Type B pancreatic cell (in vitro differentiated cells): Measurements from ENCODE around the gene CHMP4B. TPM values are rescaled to one million over a fixed set of nuclear protein-coding genes. Genes with fewer than 3 reads are reported as not detected.
A peak's percentile ranks its signal among the peaks of the same experiment; 100 is the strongest.

Experiments
- DNase-seq: peaks from one replicate; pipeline ENCODE4 v3.0.0; 2021; ENCODE audit warnings: mixed read lengths; ENCODE audit not compliant: unreplicated experiment; ENCODE audit errors: extremely low spot score
- H3K27ac Mint-ChIP-seq: 2 replicates; pipeline ENCODE4 v1.8.0; 2021; ENCODE audit warnings: mild to moderate bottlenecking, mixed read lengths
- H3K27me3 Mint-ChIP-seq: 2 replicates; pipeline ENCODE4 v1.8.0; 2021; ENCODE audit warnings: mixed read lengths
- H3K36me3 Mint-ChIP-seq: 2 replicates; pipeline ENCODE4 v1.8.0; 2021; ENCODE audit warnings: mixed read lengths
- H3K4me1 Mint-ChIP-seq: one replicate; pipeline ENCODE4 v1.8.0; 2021; ENCODE audit warnings: mixed read lengths; ENCODE audit not compliant: unreplicated experiment
- H3K4me3 Mint-ChIP-seq: 2 replicates; pipeline ENCODE4 v1.8.0; 2021; ENCODE audit warnings: mild to moderate bottlenecking, mixed read lengths
- H3K9me3 Mint-ChIP-seq: 2 replicates; pipeline ENCODE4 v1.8.0; 2021; ENCODE audit warnings: mixed read lengths
- total RNA-seq: library from RNA; stranded (reverse); gene quantifications from 2 replicates; pipeline ENCODE4 v1.2.1, GENCODE V29; 2021; ENCODE audit warnings: low replicate concordance
- TF ChIP-seq, protein P1 (sequence below): fragments of 200-600 bp; sonication (generic); conservative IDR thresholded peaks from 2 replicates; pipeline ENCODE4 v1.5.0; 2021; ENCODE audit warnings: antibody characterized with exemption, mild to moderate bottlenecking

CHMP4B gene
- total RNA-seq, 1 donor from 2014 or later: 111 TPM

- no peaks in the 10 kb centered on the region for H3K9me3 Mint-ChIP-seq
- H3K27me3 Mint-ChIP-seq: no peaks in the 10 kb centered on the region
- TF ChIP-seq, protein P1, sequence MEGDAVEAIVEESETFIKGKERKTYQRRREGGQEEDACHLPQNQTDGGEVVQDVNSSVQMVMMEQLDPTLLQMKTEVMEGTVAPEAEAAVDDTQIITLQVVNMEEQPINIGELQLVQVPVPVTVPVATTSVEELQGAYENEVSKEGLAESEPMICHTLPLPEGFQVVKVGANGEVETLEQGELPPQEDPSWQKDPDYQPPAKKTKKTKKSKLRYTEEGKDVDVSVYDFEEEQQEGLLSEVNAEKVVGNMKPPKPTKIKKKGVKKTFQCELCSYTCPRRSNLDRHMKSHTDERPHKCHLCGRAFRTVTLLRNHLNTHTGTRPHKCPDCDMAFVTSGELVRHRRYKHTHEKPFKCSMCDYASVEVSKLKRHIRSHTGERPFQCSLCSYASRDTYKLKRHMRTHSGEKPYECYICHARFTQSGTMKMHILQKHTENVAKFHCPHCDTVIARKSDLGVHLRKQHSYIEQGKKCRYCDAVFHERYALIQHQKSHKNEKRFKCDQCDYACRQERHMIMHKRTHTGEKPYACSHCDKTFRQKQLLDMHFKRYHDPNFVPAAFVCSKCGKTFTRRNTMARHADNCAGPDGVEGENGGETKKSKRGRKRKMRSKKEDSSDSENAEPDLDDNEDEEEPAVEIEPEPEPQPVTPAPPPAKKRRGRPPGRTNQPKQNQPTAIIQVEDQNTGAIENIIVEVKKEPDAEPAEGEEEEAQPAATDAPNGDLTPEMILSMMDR: no peak
- DNase-seq: no peak
- H3K4me1 Mint-ChIP-seq: peaks cover 26% of the 10 kb centered on the region
- H3K27ac Mint-ChIP-seq: peak overlapping the region; percentile 8
- peaks cover 12% of the 10 kb centered on the region for H3K36me3 Mint-ChIP-seq
- no peak overlapping the region for H3K4me3 Mint-ChIP-seq
Measured at GRCh38 chr20:33810259-33810658, 889 bp upstream of the CHMP4B start.

- no peaks in the 10 kb centered on the region for H3K27me3 Mint-ChIP-seq
- no peak for DNase-seq
- peak overlapping the region; percentile 92 for H3K4me3 Mint-ChIP-seq
- peak overlapping the region; percentile 97 for H3K27ac Mint-ChIP-seq
- TF ChIP-seq, protein P1: no peak
- no peaks in the 10 kb centered on the region for H3K9me3 Mint-ChIP-seq
- H3K36me3 Mint-ChIP-seq: peaks cover 13% of the 10 kb centered on the region
- peaks cover 39% of the 10 kb centered on the region for H3K4me1 Mint-ChIP-seq
Measured at GRCh38 chr20:33811776-33812151, 616 bp downstream of the CHMP4B start.

GRCh38 chr20:33812152-33812849 is 1.2 kb downstream of the CHMP4B start:
- Mint-ChIP-seq H3K4me1 (peaks cover 44% of the 10 kb centered on the region), H3K27me3 (no peaks in the 10 kb centered on the region), H3K27ac (peak overlapping the region; percentile 97)

GRCh38 chr20:33812908-33813462 is 1.8 kb downstream of the CHMP4B start:
- Mint-ChIP-seq H3K9me3 (no peaks in the 10 kb centered on the region), H3K27ac (peak overlapping the region; percentile 97), H3K4me1 (peaks cover 51% of the 10 kb centered on the region), H3K27me3 (no peaks in the 10 kb centered on the region), H3K36me3 (peaks cover 16% of the 10 kb centered on the region), H3K4me3 (peak overlapping the region; percentile 92)
- DNase-seq: no peak
- TF ChIP-seq, protein P1: no peak

More at GRCh38 chr20:33812152-33812849, 1.2 kb downstream of the CHMP4B start:
- no peak for DNase-seq
- Mint-ChIP-seq H3K4me3 (peak overlapping the region; percentile 92), H3K36me3 (peaks cover 13% of the 10 kb centered on the region), H3K9me3 (no peaks in the 10 kb centered on the region)
- TF ChIP-seq, protein P1: no peak

DNA sequence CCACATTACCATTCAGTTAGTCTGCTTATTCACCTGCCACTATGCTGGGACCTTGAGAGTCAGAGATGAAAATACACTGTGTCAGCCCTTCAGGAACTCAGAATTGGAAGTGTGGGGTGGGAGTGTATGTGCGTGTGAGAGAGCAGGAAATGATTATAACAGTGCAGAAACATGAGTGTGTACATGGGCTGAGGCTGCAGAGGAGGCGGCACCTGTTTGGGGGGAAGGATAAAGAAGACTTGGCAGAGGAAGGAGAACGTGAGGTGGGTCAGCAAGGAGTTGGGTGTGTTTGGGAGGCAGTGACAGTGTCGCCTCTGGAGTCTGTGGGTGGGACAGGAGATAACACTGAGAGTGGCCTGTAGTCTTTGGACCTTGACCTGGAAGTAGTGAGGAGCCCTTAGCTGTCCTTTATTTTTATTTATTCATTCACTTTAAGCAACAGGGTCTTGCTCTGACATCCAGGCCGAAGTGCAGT is 3.1 kb downstream of the CHMP4B start:
- Mint-ChIP-seq H3K4me1 (peaks cover 59% of the 10 kb centered on the region), H3K36me3 (peaks cover 21% of the 10 kb centered on the region), H3K27me3 (no peaks in the 10 kb centered on the region), H3K9me3 (no peaks in the 10 kb centered on the region), H3K27ac (peak overlapping the region; percentile 97), H3K4me3 (peak overlapping the region; percentile 92)
- TF ChIP-seq, protein P1: no peak
- no peak for DNase-seq
